K562 (cell line): ENCODE data around the gene SP140L. TPM values are rescaled to one million over a fixed set of nuclear protein-coding genes. Genes with fewer than 3 reads are reported as not detected.

Experiments used
- ARHGAP35 ChIP-seq: fragments of 450-650 bp; IDR thresholded peaks from 2 replicates; pipeline ENCODE4 v1.6.1; 2018; ENCODE audit not compliant: partially characterized antibody
- BRD9 ChIP-seq: fragments of 450-650 bp; IDR thresholded peaks from 2 replicates; pipeline ENCODE4 v1.6.1; 2018; ENCODE audit warnings: low read depth; ENCODE audit not compliant: partially characterized antibody
- CBFA2T2 ChIP-seq: fragments of 450-650 bp; conservative IDR thresholded peaks from 2 replicates; pipeline ENCODE4 v1.6.1; 2017; ENCODE audit warnings: mild to moderate bottlenecking
- CBX8 ChIP-seq: fragments of 200-600 bp; sonication (generic); IDR thresholded peaks from 2 replicates; pipeline ENCODE4 v1.6.1; 2012; ENCODE audit warnings: borderline replicate concordance, mixed run types, low read depth, mild to moderate bottlenecking, moderate library complexity, mixed read lengths, low read length, control low read depth, inconsistent platforms; ENCODE audit not compliant: poor library complexity, severe bottlenecking; ENCODE audit errors: extremely low read depth
- EP300 ChIP-seq: IDR thresholded peaks from 2 replicates; pipeline ENCODE4 v1.6.1; 2012; ENCODE audit warnings: low read length, improper control_type of control experiment
- ETS2 ChIP-seq: IDR thresholded peaks from 2 replicates; pipeline ENCODE4 v1.6.1; 2016; ENCODE audit warnings: borderline replicate concordance, missing genetic modification characterization, mild to moderate bottlenecking, moderate library complexity, missing compliant biosample characterization; ENCODE audit not compliant: poor library complexity, severe bottlenecking
- GABPB2 ChIP-seq: fragments of 250-450 bp; sonication (Bioruptor Pico); conservative IDR thresholded peaks from 2 replicates; pipeline ENCODE4 v1.5.1; 2021; ENCODE audit warnings: mild to moderate bottlenecking
- JUN ChIP-seq, 2 experiments: sonication (generic) in 1 of 2; formaldehyde crosslinking in 1 of 2; IDR thresholded peaks; 2 replicates each; pipeline versions ENCODE4 v1.6.1 to v1.8.0; 2012 to 2022; ENCODE audit warnings: borderline replicate concordance in 2 of 2, mild to moderate bottlenecking in 2 of 2, improper control_type of control experiment in 1 of 2, low read depth in 1 of 2, low read length in 1 of 2, missing genetic modification reagents in 1 of 2
- NFE2 ChIP-seq: IDR thresholded peaks from 2 replicates; pipeline ENCODE4 v1.6.1; 2014; ENCODE audit warnings: antibody characterized with exemption, low read depth
- NONO ChIP-seq, 2 experiments: fragments of 200-400 bp in 1 of 2; fragments of 450-650 bp in 1 of 2; formaldehyde crosslinking in 1 of 2; IDR thresholded peaks; 2 replicates each; pipeline ENCODE4 v1.6.1; 2017; ENCODE audit warnings: low read depth in 2 of 2, mild to moderate bottlenecking in 2 of 2, moderate library complexity in 2 of 2, low read length in 1 of 2
- TRIM24 ChIP-seq, 2 experiments: fragments of 450-650 bp; IDR thresholded peaks; 2 replicates each; pipeline ENCODE4 v1.6.1; 2016
- ZNF175 ChIP-seq: fragments of 200-800 bp; sonication (Bioruptor generic); IDR thresholded peaks from 2 replicates; pipeline ENCODE4 v1.6.1; 2016; ENCODE audit warnings: low read depth, mild to moderate bottlenecking, missing genetic modification characterization, missing compliant biosample characterization
- ZNF274 ChIP-seq: IDR thresholded peaks from 2 replicates; pipeline ENCODE4 v1.6.1; 2011; ENCODE audit warnings: low read depth, mild to moderate bottlenecking, low read length, moderate library complexity, borderline replicate concordance
- ZNF282 ChIP-seq: sonication (generic); formaldehyde crosslinking; IDR thresholded peaks from 2 replicates; pipeline ENCODE4 v1.8.1; 2023; ENCODE audit warnings: missing genetic modification reagents
- ZNF780A ChIP-seq: fragments of 250-450 bp; sonication (Bioruptor Pico); IDR thresholded peaks from 2 replicates; pipeline ENCODE4 v1.5.0; 2021; ENCODE audit warnings: mild to moderate bottlenecking
- ZNF830 ChIP-seq: fragments of 250-450 bp; sonication (Bioruptor Pico); IDR thresholded peaks from 2 replicates; pipeline ENCODE4 v1.5.0; 2021; ENCODE audit warnings: mild to moderate bottlenecking
- polyA plus RNA-seq, 8 experiments: library from polyadenylated mRNA; depleted of rRNA in 4 of 8; stranded (reverse) in 5 of 8; unstranded in 3 of 8; fragments of >200 nt; fragmentation: Nextera tagmentation in 2 of 8; fragmentation: Illumina TruSeq in 1 of 8; extraction: Ambion mirVana in 2 of 8; extraction: Trizol in 1 of 8; gene quantifications; 2 replicates each; pipeline versions ENCODE4 v1.2.1 to v1.2.3, GENCODE V29; 2011 to 2014; ENCODE audit warnings: inconsistent platforms in 1 of 8, missing spikeins in 1 of 8
- total RNA-seq, 7 experiments: library from RNA; depleted of rRNA in 6 of 7; stranded (reverse); fragments of >200 nt in 6 of 7; fragmentation: Illumina TruSeq in 2 of 7; extraction: Trizol in 2 of 7; gene quantifications; 2 replicates each; pipeline versions ENCODE4 v1.2.1 to v1.2.3, GENCODE V29; 2011 to 2021; ENCODE audit warnings: low replicate concordance in 1 of 7
- TF ChIP-seq, protein P1 (sequence below): fragments of 450-650 bp; IDR thresholded peaks from 2 replicates; pipeline ENCODE4 v1.6.1; 2016; ENCODE audit warnings: mild to moderate bottlenecking, moderate library complexity

The SP140L gene
- total and polyA plus RNA-seq, 9 of the 15 experiments (the other 6 are each of a cell fraction or from before 2014, with no cell fraction given): 4.0 to 15.5 (median 11.3) TPM

GRCh38 chr2:230441227-230441897, 114.4 kb downstream of the SP140L start (continued):
- TF ChIP-seq ZNF175 (CRISPR knock-in tag): no peak
- no peak for TF ChIP-seq TRIM24 (IDR thresholded peaks at IDR 0.05)
- no peak for TF ChIP-seq ARHGAP35
- TF ChIP-seq ZNF830 (CRISPR knock-in tag): no peak
- peak; percentile 79 for TF ChIP-seq NFE2
- TF ChIP-seq CBFA2T2: no peak
- no peak for TF ChIP-seq ZNF282 (CRISPR knock-in tag)
- TF ChIP-seq BRD9: no peak
- TF ChIP-seq ETS2 (tag): no peak
- TF ChIP-seq ZNF780A (CRISPR knock-in tag): no peak
- TF ChIP-seq EP300: 0 out of 2 replicates have a peak, but pooled peaks have one; percentile 3
- TF ChIP-seq, protein P1, sequence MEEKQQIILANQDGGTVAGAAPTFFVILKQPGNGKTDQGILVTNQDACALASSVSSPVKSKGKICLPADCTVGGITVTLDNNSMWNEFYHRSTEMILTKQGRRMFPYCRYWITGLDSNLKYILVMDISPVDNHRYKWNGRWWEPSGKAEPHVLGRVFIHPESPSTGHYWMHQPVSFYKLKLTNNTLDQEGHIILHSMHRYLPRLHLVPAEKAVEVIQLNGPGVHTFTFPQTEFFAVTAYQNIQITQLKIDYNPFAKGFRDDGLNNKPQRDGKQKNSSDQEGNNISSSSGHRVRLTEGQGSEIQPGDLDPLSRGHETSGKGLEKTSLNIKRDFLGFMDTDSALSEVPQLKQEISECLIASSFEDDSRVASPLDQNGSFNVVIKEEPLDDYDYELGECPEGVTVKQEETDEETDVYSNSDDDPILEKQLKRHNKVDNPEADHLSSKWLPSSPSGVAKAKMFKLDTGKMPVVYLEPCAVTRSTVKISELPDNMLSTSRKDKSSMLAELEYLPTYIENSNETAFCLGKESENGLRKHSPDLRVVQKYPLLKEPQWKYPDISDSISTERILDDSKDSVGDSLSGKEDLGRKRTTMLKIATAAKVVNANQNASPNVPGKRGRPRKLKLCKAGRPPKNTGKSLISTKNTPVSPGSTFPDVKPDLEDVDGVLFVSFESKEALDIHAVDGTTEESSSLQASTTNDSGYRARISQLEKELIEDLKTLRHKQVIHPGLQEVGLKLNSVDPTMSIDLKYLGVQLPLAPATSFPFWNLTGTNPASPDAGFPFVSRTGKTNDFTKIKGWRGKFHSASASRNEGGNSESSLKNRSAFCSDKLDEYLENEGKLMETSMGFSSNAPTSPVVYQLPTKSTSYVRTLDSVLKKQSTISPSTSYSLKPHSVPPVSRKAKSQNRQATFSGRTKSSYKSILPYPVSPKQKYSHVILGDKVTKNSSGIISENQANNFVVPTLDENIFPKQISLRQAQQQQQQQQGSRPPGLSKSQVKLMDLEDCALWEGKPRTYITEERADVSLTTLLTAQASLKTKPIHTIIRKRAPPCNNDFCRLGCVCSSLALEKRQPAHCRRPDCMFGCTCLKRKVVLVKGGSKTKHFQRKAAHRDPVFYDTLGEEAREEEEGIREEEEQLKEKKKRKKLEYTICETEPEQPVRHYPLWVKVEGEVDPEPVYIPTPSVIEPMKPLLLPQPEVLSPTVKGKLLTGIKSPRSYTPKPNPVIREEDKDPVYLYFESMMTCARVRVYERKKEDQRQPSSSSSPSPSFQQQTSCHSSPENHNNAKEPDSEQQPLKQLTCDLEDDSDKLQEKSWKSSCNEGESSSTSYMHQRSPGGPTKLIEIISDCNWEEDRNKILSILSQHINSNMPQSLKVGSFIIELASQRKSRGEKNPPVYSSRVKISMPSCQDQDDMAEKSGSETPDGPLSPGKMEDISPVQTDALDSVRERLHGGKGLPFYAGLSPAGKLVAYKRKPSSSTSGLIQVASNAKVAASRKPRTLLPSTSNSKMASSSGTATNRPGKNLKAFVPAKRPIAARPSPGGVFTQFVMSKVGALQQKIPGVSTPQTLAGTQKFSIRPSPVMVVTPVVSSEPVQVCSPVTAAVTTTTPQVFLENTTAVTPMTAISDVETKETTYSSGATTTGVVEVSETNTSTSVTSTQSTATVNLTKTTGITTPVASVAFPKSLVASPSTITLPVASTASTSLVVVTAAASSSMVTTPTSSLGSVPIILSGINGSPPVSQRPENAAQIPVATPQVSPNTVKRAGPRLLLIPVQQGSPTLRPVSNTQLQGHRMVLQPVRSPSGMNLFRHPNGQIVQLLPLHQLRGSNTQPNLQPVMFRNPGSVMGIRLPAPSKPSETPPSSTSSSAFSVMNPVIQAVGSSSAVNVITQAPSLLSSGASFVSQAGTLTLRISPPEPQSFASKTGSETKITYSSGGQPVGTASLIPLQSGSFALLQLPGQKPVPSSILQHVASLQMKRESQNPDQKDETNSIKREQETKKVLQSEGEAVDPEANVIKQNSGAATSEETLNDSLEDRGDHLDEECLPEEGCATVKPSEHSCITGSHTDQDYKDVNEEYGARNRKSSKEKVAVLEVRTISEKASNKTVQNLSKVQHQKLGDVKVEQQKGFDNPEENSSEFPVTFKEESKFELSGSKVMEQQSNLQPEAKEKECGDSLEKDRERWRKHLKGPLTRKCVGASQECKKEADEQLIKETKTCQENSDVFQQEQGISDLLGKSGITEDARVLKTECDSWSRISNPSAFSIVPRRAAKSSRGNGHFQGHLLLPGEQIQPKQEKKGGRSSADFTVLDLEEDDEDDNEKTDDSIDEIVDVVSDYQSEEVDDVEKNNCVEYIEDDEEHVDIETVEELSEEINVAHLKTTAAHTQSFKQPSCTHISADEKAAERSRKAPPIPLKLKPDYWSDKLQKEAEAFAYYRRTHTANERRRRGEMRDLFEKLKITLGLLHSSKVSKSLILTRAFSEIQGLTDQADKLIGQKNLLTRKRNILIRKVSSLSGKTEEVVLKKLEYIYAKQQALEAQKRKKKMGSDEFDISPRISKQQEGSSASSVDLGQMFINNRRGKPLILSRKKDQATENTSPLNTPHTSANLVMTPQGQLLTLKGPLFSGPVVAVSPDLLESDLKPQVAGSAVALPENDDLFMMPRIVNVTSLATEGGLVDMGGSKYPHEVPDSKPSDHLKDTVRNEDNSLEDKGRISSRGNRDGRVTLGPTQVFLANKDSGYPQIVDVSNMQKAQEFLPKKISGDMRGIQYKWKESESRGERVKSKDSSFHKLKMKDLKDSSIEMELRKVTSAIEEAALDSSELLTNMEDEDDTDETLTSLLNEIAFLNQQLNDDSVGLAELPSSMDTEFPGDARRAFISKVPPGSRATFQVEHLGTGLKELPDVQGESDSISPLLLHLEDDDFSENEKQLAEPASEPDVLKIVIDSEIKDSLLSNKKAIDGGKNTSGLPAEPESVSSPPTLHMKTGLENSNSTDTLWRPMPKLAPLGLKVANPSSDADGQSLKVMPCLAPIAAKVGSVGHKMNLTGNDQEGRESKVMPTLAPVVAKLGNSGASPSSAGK: no peak
- TF ChIP-seq NONO (IDR thresholded peaks at IDR 0.05; ENCODE audit: low read depth in 2 of 2, low read length in 1 of 2): no peak
- TF ChIP-seq CBX8: no peak
- no peak for TF ChIP-seq GABPB2 (CRISPR knock-in tag)
- TF ChIP-seq JUN (IDR thresholded peaks at IDR 0.05; ENCODE audit: borderline replicate concordance, low read depth, low read length): no peak
- TF ChIP-seq JUN (CRISPR knock-in tag; IDR thresholded peaks at IDR 0.05; ENCODE audit: borderline replicate concordance): no peak
- no peak for TF ChIP-seq ZNF274
